Measurements from ENCODE around the gene TPP2. TPM values are rescaled to one million over a fixed set of nuclear protein-coding genes. Genes with fewer than 3 reads are reported as not detected.

TPP2 gene
- total RNA-seq, 2 donors from 2014 or later = 92.5 to 124 TPM

DNA sequence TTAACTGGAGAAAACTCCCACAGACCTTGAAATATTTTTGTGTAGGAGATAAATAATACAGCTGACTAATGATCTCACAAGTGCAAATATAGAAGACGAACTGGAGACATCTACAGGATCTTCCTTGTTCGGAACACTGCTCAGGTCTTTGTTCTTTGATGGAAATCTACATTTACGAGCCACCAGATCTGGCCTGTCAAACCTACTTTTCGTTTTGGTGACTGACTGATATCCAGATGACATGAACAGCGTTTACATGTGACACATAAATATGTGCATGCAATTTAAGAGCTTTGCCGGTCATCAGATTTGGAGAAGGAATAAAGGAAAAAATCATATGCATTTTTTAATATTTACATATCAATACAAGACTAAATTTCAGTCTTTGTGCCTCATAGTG is 24.5 kb upstream of the TPP2 start:
- peaks cover 2% of the 10 kb centered on the region for H3K36me3 Mint-ChIP-seq (ENCODE audit: low read depth)
- peaks cover 45% of the 10 kb centered on the region for H3K27me3 Mint-ChIP-seq
- DNase-seq (no peak), ATAC-seq (no peak)
- no peaks in the 10 kb centered on the region for H3K9me3 ChIP-seq (ENCODE audit: control insufficient read depth, low read length, poor library complexity, severe bottlenecking)
- H3K4me3 Mint-ChIP-seq = no peak overlapping the region
- peak overlapping the region; percentile 3 for H3K27ac Mint-ChIP-seq
- peaks cover 4% of the 10 kb centered on the region for H3K4me1 Mint-ChIP-seq

DNA sequence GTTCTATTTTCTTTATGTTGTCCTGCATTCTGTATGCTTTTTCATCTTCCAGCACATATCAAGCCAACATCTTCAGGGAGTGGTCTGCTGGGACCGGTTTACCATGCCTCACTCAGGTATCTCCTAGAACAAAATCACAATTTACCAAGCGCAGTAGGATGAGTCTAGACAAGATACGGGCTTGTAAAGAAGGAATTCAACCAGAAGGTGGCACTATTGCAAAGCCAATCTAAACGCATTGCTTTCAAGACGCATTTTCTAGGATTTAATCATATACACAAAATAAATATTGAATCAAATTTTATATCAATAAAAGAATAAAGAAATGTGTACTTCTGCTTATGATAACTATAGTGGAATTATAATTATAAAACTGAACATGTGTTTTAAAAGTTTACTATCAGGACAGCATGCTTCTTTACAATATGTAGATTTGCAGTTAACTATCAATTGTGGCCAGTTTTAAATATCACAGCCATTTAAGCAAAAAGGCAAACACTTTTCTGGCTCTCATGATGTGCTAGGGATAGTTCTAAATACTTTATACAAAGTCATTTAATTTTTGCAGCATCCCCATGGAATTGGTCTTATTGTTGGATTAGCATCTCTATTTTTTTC is 16.1 kb upstream of the TPP2 start:
- H3K4me3 Mint-ChIP-seq = no peak overlapping the region
- peaks cover 8% of the 10 kb centered on the region for H3K36me3 Mint-ChIP-seq (ENCODE audit: low read depth)
- peak; percentile 89 for ATAC-seq
- H3K9me3 ChIP-seq (ENCODE audit: control insufficient read depth, low read length, poor library complexity, severe bottlenecking) = no peaks in the 10 kb centered on the region
- no peak overlapping the region for H3K27ac Mint-ChIP-seq
- no peak for DNase-seq
- H3K4me1 Mint-ChIP-seq = peaks cover 22% of the 10 kb centered on the region
- H3K27me3 Mint-ChIP-seq = peaks cover 26% of the 10 kb centered on the region

DNA sequence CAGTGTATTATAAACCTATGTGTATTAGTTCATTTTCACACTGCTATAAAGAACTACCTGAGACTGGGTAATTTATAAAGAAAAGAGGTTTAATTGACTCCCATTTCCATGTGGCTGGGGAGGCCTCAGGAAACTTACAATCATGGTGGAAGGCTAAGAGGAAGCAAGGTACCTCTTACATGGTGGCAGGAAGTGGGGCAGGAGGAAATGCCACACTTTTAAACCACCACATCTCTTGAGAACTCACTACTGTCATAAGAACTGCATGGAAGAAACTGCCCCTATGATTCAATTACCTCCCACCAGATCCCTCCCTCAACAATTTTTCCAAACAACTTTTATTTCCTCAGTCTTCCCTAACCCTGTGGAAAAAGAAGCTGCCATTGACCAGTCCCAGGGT is 14.5 kb upstream of the TPP2 start:
- Mint-ChIP-seq H3K27me3 (peaks cover 26% of the 10 kb centered on the region), H3K4me1 (peaks cover 22% of the 10 kb centered on the region), H3K36me3 (ENCODE audit: low read depth) (peaks cover 8% of the 10 kb centered on the region), H3K27ac (peak overlapping the region; percentile 67), H3K4me3 (no peak overlapping the region)
- H3K9me3 ChIP-seq (ENCODE audit: control insufficient read depth, low read length, poor library complexity, severe bottlenecking) = no peaks in the 10 kb centered on the region
- DNase-seq (no peak), ATAC-seq (no peak)

DNA sequence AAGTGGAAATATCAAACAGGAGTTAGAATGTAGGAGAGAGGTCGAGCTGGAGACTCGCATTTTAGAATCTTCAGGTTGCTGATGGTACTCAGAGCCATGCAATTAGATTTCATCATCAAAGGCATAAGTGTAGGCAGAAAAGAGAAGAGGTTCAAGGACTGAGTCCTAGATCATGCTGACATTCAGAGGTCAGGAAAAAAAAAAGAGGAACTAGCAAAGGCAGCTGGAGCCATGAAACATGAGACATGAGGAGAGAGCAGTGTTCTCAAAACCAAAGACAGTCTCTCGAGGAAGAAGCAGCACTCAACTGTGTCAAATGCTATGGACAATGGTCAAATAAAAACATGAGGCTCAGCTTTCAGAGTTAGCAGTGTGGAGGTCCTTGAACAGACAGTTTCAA is 12.4 kb upstream of the TPP2 start:
- Mint-ChIP-seq H3K27me3 (peaks cover 18% of the 10 kb centered on the region), H3K4me1 (peaks cover 22% of the 10 kb centered on the region), H3K27ac (no peak overlapping the region), H3K4me3 (no peak overlapping the region), H3K36me3 (ENCODE audit: low read depth) (peaks cover 8% of the 10 kb centered on the region)
- no peak for DNase-seq
- no peak for ATAC-seq
- H3K9me3 ChIP-seq (ENCODE audit: control insufficient read depth, low read length, poor library complexity, severe bottlenecking) = no peaks in the 10 kb centered on the region

DNA sequence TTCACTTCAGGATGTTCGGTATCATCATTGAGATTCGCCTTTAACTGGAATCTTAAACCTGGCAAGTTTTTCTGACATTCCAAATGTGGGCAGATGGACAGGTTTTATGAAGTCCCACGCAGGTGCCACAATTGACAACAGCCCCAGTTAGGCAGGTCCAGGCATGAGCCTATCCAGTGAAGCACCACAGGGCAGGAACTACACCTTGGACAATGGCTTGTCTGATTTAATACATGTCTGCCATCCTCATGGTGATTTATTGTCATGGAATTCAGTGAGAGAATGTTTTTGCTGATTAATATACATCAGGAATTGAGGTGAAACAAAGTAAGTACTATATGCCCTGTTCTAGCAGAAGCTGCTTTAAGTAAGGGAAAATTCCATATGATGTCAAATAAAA is 10.2 kb upstream of the TPP2 start:
- no peaks in the 10 kb centered on the region for H3K9me3 ChIP-seq (ENCODE audit: control insufficient read depth, low read length, poor library complexity, severe bottlenecking)
- Mint-ChIP-seq H3K27ac (no peak overlapping the region), H3K36me3 (ENCODE audit: low read depth) (peaks cover 8% of the 10 kb centered on the region), H3K4me3 (no peak overlapping the region), H3K27me3 (peaks cover 11% of the 10 kb centered on the region), H3K4me1 (peaks cover 19% of the 10 kb centered on the region)
- DNase-seq (no peak), ATAC-seq (no peak)

DNA sequence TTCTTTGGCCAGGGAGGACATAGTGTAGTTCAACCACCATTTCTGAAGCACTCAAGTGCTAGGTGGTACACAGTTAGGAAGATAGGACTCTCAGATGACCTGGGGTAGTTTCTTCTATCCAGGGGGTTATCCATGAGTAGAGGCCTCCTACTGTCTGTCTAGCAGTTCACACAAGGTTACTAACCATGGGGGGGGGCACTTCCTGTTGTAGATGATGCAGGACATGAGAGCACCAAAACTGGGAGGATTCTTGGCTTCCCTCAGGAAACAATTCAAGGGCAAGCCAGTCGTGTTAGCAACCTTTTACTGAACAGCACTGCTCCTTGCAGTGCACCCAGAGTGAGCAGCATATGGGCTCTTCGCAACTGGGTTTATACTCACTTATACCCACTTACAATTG is 8.9 kb upstream of the TPP2 start:
- ATAC-seq (no peak), DNase-seq (no peak)
- Mint-ChIP-seq H3K4me3 (no peak overlapping the region), H3K36me3 (ENCODE audit: low read depth) (peaks cover 8% of the 10 kb centered on the region), H3K27ac (no peak overlapping the region), H3K4me1 (peaks cover 16% of the 10 kb centered on the region), H3K27me3 (peaks cover 11% of the 10 kb centered on the region)
- no peaks in the 10 kb centered on the region for H3K9me3 ChIP-seq (ENCODE audit: control insufficient read depth, low read length, poor library complexity, severe bottlenecking)

DNA sequence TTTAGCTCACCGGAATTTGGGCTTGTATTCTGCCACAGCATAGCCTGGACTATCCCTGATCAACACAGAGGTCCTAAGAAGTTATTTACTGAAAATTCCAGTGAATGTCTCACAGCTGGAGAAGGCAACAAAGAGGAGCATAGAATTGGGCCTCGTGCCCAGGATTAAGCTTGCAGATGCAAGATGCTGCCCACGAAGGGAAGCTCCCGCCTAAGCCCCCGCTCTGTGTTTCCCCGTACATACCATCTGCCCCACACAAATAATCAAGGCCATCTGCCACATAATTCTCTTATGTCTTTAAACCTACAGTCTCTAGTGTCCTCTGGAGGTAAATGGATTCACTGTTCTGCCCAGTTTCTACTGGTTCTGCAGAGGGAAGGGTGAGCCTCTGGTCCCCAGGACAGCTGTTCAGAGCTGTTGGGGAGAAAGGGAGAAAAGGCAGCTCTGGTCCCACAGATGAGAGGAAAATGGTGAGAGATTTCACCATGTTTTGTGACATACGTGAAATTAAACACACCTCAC is 7.4 kb upstream of the TPP2 start:
- Mint-ChIP-seq H3K4me1 (peaks cover 12% of the 10 kb centered on the region), H3K27ac (no peak overlapping the region), H3K36me3 (ENCODE audit: low read depth) (peaks cover 3% of the 10 kb centered on the region), H3K27me3 (peaks cover 4% of the 10 kb centered on the region), H3K4me3 (no peak overlapping the region)
- DNase-seq (no peak), ATAC-seq (no peak)
- H3K9me3 ChIP-seq (ENCODE audit: control insufficient read depth, low read length, poor library complexity, severe bottlenecking) = no peaks in the 10 kb centered on the region

DNA sequence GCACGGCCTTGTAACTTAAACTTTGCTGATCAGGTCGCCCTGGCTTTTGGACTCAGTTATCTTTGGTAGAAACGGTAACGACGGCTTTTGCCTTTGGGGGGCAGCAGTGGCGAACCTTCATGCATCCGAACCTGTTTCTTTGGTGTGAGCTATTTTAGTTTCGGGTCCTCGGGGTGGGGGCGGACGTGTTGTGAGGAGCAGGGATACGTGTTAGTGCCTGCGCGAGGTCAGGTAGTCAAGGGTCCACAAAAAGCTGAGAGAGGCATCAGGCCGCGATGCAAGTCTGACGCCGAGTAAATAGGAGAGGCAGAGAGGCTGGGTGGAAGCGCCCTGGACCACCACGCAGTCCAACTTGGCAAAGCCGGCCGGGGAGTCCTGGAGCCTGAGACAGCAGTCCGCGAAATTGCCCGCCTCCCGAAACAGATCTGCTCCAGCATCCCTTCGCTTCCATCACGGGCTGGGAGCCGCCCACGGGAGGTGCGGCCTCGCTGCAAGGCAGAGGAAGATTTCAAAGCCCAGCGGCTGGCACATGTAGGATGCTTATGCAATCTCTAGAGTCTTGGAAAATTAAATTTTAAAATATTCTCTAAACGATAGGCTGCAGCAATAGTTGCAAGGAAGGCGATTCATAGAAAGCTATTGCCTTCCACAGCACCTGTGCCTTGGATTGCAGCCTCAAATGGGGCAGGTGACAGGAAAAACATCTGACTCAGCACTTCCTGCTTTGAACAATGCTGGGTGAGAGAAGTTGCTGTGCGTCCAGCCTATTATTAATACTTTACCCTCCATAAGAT is 4.6 kb upstream of the TPP2 start:
- ATAC-seq = peak; percentile 14
- Mint-ChIP-seq H3K27me3 (no peaks in the 10 kb centered on the region), H3K4me1 (peaks cover 22% of the 10 kb centered on the region), H3K27ac (peak overlapping the region; percentile 95), H3K4me3 (peak overlapping the region; percentile 100), H3K36me3 (ENCODE audit: low read depth) (no peaks in the 10 kb centered on the region)
- H3K9me3 ChIP-seq (ENCODE audit: control insufficient read depth, low read length, poor library complexity, severe bottlenecking) = no peaks in the 10 kb centered on the region
- peak; percentile 49 to 67 (median 59) for DNase-seq

DNA sequence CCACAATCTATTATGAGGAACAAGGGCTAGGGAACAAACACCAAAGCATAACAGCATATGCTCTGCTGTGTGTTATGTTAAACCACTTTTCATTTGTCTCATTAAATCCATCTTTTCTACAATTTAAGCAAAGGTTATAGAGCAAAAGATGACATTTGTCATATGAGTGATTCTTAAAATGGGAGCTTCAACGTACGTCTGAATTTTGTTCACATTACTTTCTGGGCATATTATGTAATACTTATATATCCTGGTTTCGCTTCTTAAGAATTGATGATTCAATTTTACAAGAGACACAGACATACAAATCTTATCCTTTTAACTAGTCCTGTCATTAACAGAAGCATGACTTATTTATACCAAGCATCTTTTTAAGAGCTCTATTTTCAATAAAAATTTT is 3.3 kb upstream of the TPP2 start:
- ATAC-seq (no peak), DNase-seq (no peak)
- no peaks in the 10 kb centered on the region for H3K9me3 ChIP-seq (ENCODE audit: control insufficient read depth, low read length, poor library complexity, severe bottlenecking)
- Mint-ChIP-seq H3K27ac (peak overlapping the region; percentile 100), H3K27me3 (no peaks in the 10 kb centered on the region), H3K4me3 (no peak overlapping the region), H3K4me1 (peaks cover 32% of the 10 kb centered on the region), H3K36me3 (ENCODE audit: low read depth) (peaks cover 4% of the 10 kb centered on the region)

DNA sequence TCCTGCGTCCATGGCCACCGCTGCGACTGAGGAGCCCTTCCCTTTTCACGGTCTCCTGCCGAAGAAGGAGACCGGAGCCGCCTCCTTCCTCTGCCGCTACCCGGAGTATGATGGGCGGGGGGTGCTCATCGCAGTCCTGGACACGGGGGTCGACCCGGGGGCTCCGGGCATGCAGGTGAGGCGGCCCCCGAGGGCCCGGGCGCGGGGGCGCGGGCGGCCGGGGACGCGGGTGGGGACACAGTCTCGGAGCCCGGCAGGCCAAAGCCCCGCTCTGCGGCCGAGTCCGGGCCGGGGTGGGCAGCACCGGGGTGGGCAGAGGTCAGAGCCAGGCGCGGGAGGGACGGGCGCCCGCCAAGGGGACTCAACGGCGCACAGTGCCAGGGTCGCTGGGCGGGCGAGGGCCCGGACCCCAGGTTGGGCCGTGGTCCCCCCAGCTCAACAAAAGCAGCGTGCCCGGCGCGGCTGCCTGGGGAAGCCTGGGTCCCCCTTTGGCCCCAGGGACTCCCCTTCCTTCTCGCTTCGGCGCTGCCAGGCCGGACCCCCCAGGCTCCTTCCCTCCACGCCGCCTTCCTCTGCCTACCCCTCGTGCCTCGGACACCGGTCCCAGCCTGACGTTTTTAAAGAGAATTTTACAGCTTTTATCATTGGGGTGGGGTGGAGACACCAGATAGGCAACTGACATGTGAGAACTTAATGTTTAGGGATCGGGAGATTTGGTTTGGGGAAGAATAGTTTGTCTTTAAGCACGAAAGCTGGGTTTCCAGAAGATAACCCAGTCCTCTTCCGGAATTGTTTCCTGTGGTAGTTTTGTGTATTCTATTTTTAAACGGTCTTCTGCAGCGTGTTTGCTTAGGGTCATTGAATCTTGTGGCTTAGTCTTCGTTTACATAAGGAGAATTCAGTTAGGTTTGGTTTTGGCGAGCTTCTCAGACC is 509 bp downstream of the TPP2 start:
- peak in 1 of 3 donors; percentile 13 for DNase-seq
- Mint-ChIP-seq H3K4me1 (peaks cover 51% of the 10 kb centered on the region), H3K36me3 (ENCODE audit: low read depth) (peaks cover 8% of the 10 kb centered on the region), H3K4me3 (peak overlapping the region; percentile 98), H3K27me3 (no peaks in the 10 kb centered on the region), H3K27ac (peak overlapping the region; percentile 100)
- no peaks in the 10 kb centered on the region for H3K9me3 ChIP-seq (ENCODE audit: control insufficient read depth, low read length, poor library complexity, severe bottlenecking)
- no peak for ATAC-seq

DNA sequence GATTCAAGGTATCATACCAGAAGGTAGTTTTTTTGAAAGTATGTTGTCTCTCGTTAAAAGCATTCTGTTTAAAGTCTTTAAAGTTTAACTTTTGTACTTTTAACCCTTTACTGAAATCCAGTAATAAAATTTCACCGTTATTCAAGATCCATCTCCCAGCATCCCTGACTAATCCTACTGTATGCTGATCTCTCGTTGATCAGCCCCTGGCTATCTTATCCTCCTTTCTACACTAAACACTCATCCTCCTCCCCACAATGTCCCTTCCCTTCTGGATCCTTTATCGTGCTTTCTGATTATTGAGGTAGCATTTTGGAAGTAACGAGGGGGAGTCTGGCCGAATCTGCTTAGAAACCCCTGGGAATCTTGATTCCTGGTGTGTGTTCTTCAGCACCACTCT is 1.3 kb downstream of the TPP2 start:
- H3K27ac Mint-ChIP-seq = peak overlapping the region; percentile 100
- no peaks in the 10 kb centered on the region for H3K27me3 Mint-ChIP-seq
- DNase-seq (no peak), ATAC-seq (no peak)
- H3K4me3 Mint-ChIP-seq = peak overlapping the region; percentile 98
- H3K9me3 ChIP-seq (ENCODE audit: control insufficient read depth, low read length, poor library complexity, severe bottlenecking) = no peaks in the 10 kb centered on the region
- peaks cover 56% of the 10 kb centered on the region for H3K4me1 Mint-ChIP-seq
- peaks cover 8% of the 10 kb centered on the region for H3K36me3 Mint-ChIP-seq (ENCODE audit: low read depth)

DNA sequence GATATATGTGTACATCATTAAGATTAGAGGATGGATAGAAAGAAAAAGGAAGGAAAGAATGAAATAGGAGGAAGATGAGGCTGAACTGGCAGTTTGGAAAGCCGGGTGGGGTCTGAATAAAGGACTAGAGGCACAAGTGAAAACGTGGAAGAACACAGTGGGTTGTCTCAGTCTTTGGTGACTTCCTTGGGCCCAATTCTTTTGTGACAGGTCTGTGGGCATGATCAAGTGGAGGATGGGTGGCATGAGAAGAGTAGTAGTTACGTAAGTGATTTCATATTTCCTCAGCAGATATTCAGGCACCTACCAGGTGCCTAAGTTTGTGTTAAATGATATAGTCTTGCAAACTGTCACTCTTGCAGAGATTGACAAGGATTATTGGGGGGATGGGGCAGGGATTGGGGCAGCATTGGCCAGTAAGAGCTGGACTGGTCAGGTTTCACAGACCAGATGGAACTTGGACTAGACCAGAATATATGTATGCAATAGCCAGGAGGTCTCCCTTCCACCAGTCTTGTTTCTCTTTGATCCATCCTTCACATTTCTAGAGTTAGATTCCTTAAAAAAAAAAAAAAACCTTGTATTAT is 2.7 kb downstream of the TPP2 start:
- peaks cover 8% of the 10 kb centered on the region for H3K36me3 Mint-ChIP-seq (ENCODE audit: low read depth)

More for the DNA sequence above, 2.7 kb downstream of the TPP2 start:
- no peaks in the 10 kb centered on the region for H3K27me3 Mint-ChIP-seq
- H3K4me1 Mint-ChIP-seq = peaks cover 69% of the 10 kb centered on the region
- H3K4me3 Mint-ChIP-seq = peak overlapping the region; percentile 98
- peak overlapping the region; percentile 100 for H3K27ac Mint-ChIP-seq
- DNase-seq (no peak), ATAC-seq (no peak)
- no peaks in the 10 kb centered on the region for H3K9me3 ChIP-seq (ENCODE audit: control insufficient read depth, low read length, poor library complexity, severe bottlenecking)
